Measurements from ENCODE around the gene C10orf90. TPM values are rescaled to one million over a fixed set of nuclear protein-coding genes. Genes with fewer than 3 reads are reported as not detected.
A peak's percentile ranks its signal among the peaks of the same experiment; 100 is the strongest.
"Not testable (repeated sequence)": the region's sequence is repeated elsewhere in the genome, so short reads cannot be mapped to it uniquely, and the experiment has no call there.

The C10orf90 gene
- polyA plus RNA-seq, 5 donors = 13.0 to 29.3 (median 16.3) TPM

- no peak for DNase-seq
These were observed 119.3 kb downstream of the C10orf90 start for GRCh38 chr10:126551202-126551601.

DNA sequence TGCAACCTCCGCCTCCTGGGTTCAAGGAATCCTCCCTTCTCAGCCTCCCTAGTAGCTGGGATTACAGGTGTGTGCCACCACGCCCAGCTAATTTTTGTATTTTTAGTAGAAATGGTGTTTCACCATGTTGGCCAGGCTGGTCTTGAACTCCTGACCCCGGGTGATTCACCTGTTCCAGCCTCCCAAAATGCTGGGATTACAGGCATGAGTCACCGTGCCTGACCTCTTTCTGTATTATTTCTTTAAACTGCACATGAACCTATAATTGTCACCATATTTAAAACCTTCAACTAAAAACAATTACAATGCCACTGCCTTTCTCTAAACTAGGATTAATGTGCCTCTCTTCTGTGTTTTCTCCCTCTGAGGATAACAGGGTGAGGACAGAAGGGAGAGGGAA, 119.9 kb downstream of the C10orf90 start:
- not testable (repeated sequence) for DNase-seq

DNA sequence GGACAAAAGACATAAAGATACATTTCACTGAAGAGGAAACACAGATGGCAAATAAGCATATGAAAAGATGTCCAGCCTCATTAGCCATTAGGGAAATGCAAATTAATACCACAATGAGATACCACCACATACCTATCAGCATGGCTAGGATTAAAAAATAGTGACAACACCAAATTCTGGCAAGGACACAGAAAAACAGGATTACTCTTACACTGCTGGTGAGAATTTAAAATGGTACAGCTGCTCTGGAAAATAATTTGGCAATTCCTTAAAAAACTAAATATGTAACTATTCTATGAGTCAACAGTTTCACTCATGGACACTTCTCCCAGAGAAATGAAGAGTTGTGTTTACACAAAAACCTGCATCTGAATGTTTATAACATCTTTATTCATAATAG, 121.1 kb downstream of the C10orf90 start:
- DNase-seq = no peak

- no peak for DNase-seq
These were observed 125.9 kb downstream of the C10orf90 start for GRCh38 chr10:126544565-126544964.

GRCh38 chr10:126538439-126539135, 131.9 kb downstream of the C10orf90 start:
- DNase-seq = no peak

DNA sequence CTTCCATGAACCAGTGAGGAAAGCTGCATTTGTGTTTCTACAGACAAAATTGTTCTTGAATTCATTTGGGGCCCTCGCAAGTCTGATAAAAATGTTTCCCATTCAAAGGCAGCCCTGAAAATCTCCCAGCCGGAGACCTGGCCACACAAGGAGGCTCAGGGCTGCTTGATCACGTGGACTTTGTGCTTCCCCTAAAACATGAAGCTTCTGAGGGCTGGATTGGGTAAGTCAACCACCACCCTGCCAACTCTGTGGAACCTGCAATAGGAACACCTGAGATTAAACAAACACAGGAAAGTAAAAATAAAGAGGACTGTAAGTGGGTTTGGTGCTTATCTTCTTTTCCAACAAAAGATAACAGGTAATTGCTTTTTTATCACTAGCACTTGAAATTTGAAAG, 133.8 kb downstream of the C10orf90 start:
- DNase-seq = no peak

- DNase-seq = no peak
These were observed 134.3 kb downstream of the C10orf90 start for GRCh38 chr10:126536148-126536547.

DNA sequence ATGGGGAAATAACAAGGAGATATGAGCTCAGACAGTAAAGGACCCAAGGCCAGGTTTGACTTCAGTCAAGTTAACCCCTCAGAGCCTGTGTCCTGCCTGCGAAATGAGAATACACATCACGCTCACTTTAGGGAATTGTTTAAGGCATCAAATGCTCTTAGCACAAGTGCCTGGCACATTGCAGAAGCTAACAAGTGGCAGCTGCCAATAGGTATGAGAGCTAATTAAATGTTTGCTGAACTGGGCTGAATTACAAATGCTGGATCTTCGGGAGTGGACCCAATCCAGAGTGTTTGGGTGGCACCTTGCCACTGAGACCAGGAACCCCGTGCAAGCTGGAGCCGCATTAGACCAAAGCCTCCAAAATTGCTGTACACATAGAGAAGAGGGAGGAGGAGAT, 136.8 kb downstream of the C10orf90 start:
- DNase-seq = no peak

- peak; percentile 27 to 44 for DNase-seq
These were observed 142.1 kb downstream of the C10orf90 start for GRCh38 chr10:126528315-126528835.

GRCh38 chr10:126527645-126528314, 142.7 kb downstream of the C10orf90 start:
- DNase-seq = no peak

GRCh38 chr10:126525326-126525725, 145.2 kb downstream of the C10orf90 start:
- DNase-seq = no peak

DNA sequence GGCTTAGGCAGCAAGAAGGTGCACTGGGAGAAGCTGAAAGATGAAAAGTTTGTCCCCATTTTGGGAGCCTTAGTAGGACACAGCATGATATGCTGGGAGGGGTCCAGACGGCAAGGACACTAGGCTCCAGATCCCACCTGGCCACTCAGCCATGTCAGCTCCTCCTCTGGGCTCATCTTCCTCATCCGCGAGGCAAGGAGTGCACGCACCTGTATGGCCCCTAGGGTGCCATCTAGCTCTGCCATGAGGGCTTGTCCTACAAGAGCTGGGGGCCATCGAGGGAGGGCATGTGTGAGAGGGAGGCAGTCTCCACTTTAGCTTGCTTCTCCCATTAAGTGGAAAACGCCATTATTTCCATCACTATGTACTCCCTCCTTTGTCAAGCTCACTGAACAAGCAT, 146.0 kb downstream of the C10orf90 start:
- no peak for DNase-seq

DNA sequence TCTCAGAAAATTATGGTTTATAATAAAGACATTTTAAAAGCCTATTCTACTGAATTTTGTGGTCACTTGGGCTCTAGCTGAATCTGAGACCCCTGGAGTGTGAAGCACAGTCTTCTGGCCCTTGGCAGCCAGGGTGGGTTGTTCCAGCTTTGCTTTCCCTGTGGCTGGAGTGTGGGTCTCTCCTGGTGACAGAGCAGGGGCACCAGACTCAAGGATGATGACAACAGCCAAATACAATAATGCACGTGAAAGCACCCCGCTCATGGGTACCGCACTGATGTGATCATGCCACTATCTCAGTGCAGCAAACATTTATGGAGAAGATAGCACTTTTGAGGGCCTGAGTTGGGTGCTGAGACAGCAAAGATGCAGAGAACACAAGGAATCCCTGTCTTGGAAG, 147.4 kb downstream of the C10orf90 start:
- DNase-seq = no peak

- no peak for DNase-seq
These were observed 149.1 kb downstream of the C10orf90 start for GRCh38 chr10:126521399-126521798.

GRCh38 chr10:126520751-126521317, 149.7 kb downstream of the C10orf90 start:
- DNase-seq = no peak

GRCh38 chr10:126519992-126520391, 150.5 kb downstream of the C10orf90 start:
- DNase-seq = no peak

- DNase-seq = no peak
These were observed 151.3 kb downstream of the C10orf90 start for GRCh38 chr10:126519185-126519584.

DNA sequence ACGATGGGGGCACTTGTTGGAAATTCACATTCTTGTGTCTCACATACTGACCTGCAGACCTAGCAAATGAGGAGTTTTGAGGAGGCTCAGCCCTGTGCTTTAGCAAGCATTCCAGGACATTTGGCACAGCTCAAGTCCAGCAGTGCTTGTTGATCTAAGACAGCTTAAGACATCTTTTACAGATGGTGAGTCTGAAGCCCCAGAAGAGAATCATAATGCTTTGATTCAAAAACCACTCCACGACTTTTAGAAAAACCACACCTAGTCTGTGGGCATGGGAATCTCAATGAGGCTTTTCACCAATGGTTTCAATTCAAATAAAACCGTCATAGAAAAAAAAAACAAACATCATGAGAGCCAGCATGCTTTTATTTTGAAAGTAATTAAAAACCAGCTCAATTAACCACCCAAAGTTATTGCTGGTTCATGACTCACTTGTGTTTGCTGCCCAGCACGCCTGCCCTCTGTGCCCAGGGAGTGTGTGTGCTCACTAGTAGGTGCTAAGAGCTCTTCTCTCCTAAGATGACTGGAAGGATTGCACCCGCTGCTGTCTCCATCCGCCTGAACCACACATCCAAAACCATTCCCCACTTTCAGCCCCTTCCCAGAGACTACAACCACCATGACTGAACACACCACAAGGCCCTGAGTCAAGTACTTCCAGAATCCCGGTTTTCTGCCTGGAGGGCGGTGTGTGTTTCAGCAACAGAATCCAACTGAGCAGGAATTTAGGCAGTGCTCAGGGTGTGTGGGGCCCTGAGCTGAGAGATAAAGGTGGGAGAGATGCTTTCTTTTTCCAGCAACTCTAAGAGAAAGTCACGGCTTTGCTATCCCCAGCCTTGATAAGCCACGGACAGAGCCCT, 152.0 kb downstream of the C10orf90 start:
- DNase-seq = no peak

- no peak for DNase-seq
These were observed 154.0 kb downstream of the C10orf90 start for GRCh38 chr10:126516515-126516914.

- DNase-seq = no peak
These were observed 158.5 kb downstream of the C10orf90 start for GRCh38 chr10:126511917-126512479.

DNA sequence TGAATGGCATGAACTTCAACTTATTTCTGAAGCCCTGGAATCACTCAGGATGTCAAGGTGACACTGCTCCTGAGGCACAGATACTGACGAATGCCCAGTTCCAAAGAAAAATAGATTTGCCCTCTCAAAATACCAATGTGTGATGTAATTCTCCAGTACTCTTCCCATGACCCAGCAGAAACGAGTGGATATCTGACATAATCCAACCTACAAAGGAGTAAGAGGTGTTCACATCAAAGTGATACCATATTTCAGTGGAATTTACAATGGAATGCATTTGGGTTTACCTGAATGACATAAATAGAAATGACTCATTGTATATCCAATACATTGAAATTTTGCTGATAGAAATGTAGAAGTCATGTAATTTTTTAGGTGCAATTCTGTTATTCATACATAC, 161.3 kb downstream of the C10orf90 start:
- DNase-seq = no peak

All from right lung (tissue), 5 donors.